H1 (cell line): Measurements from ENCODE around the gene MOV10L1. TPM values are rescaled to one million over a fixed set of nuclear protein-coding genes. Genes with fewer than 3 reads are reported as not detected.

Experiments
- CTCF ChIA-PET: fragments of 300-600 bp; sonication (Branson Sonifier 250); formaldehyde crosslinking; loops from one replicate; lab custom pipeline; 2021; ENCODE audit not compliant: partially characterized antibody; lab: Charles Lee
- POLR2A ChIA-PET: fragments of 300-600 bp; sonication (Branson Sonifier 250); formaldehyde crosslinking; loops from one replicate; lab custom pipeline; 2021; ENCODE audit warnings: inconsistent platforms; ENCODE audit not compliant: partially characterized antibody; lab: Charles Lee
- DNase-seq, 2 experiments: peaks; one replicate each; pipeline versions ENCODE4 v3.0.0 to v3.0.0-alpha.2; 2010 to 2022; ENCODE audit warnings: low spot score in 2 of 2, low read depth in 1 of 2, mixed read lengths in 1 of 2
- FAIRE-seq: peaks from 2 replicates; lab custom pipeline; 2011; peaks lifted over from hg19 to GRCh38; lab: Jason Lieb, UNC
- H2AFZ ChIP-seq: 2 replicates; pipeline ENCODE4 v1.8.1; 2012; ENCODE audit warnings: low read length, inconsistent platforms
- H2AK5ac ChIP-seq: 2 replicates; pipeline ENCODE4 v1.6.1; 2013; ENCODE audit warnings: low read depth, low read length
- H2BK120ac ChIP-seq: replicated peaks from 2 replicates; pipeline ENCODE3; 2013; ENCODE audit warnings: low read depth, low read length, inconsistent platforms
- H2BK12ac ChIP-seq: 2 replicates; pipeline ENCODE4 v1.6.1; 2013; ENCODE audit warnings: low read depth, low read length
- H2BK15ac ChIP-seq: 2 replicates; pipeline ENCODE4 v1.6.1; 2013; ENCODE audit warnings: low read length
- H2BK20ac ChIP-seq: 2 replicates; pipeline ENCODE4 v1.6.1; 2013; ENCODE audit warnings: low read length
- H2BK5ac ChIP-seq: 2 replicates; pipeline ENCODE4 v1.6.1; 2013; ENCODE audit warnings: low read depth, low read length
- H3K14ac ChIP-seq: 2 replicates; pipeline ENCODE4 v1.6.1; 2013; ENCODE audit warnings: inconsistent platforms; ENCODE audit not compliant: insufficient read length
- H3K18ac ChIP-seq: 2 replicates; pipeline ENCODE4 v1.6.1; 2013; ENCODE audit warnings: low read length; ENCODE audit errors: extremely low read depth
- H3K23ac ChIP-seq: 2 replicates; pipeline ENCODE4 v1.6.1; 2013; ENCODE audit warnings: inconsistent platforms; ENCODE audit not compliant: insufficient read length
- H3K23me2 ChIP-seq: 2 replicates; pipeline ENCODE4 v1.6.1; 2013; ENCODE audit warnings: low read depth, low read length
- H3K27ac ChIP-seq: 2 replicates; pipeline ENCODE4 v1.6.1; 2011; ENCODE audit warnings: low read depth, low read length, inconsistent platforms
- H3K27me3 ChIP-seq, 4 experiments: replicated peaks in 1 of 4; 1 replicate in 1 of 4; 2 replicates in 3 of 4; pipeline versions ENCODE4 v1.6.1 to v1.8.1; 2011 to 2013; ENCODE audit warnings: low read length in 3 of 4, mild to moderate bottlenecking in 3 of 4, inconsistent platforms in 2 of 4, mixed read lengths in 2 of 4, moderate library complexity in 1 of 4; ENCODE audit not compliant: control insufficient read depth in 3 of 4, insufficient read depth in 3 of 4; ENCODE audit errors: extremely low read depth in 1 of 4
- H3K36me3 ChIP-seq, 4 experiments: 2 replicates each; pipeline versions ENCODE4 v1.6.1 to v1.8.1; 2011 to 2013; ENCODE audit warnings: mild to moderate bottlenecking in 4 of 4, low read length in 3 of 4, moderate library complexity in 2 of 4, control low read depth in 1 of 4, inconsistent platforms in 1 of 4; ENCODE audit not compliant: insufficient read depth in 4 of 4, control insufficient read depth in 2 of 4
- H3K4ac ChIP-seq: replicated peaks from 2 replicates; pipeline ENCODE3; 2013; ENCODE audit warnings: low read length, low read depth, mixed read lengths, inconsistent platforms; ENCODE audit not compliant: insufficient read length
- H3K4me1 ChIP-seq, 4 experiments: replicated peaks in 1 of 4; 1 replicate in 1 of 4; 2 replicates in 3 of 4; pipeline versions ENCODE4 v1.6.1 to v1.8.1; 2011 to 2013; ENCODE audit warnings: low read length in 3 of 4, inconsistent platforms in 2 of 4, mixed read lengths in 1 of 4; ENCODE audit not compliant: insufficient read depth in 4 of 4, control insufficient read depth in 3 of 4
- H3K4me2 ChIP-seq, 2 experiments: 2 replicates each; pipeline versions ENCODE4 v1.6.1 to v1.8.1; 2011 to 2013; ENCODE audit warnings: low read depth in 2 of 2, low read length in 2 of 2, control low read depth in 1 of 2, inconsistent platforms in 1 of 2, mild to moderate bottlenecking in 1 of 2; ENCODE audit not compliant: insufficient read depth in 1 of 2
- H3K4me3 ChIP-seq, 4 experiments: fragments of 200-600, 300-600 bp in 1 of 4; sonication (generic), shearing (Covaris generic), sonication (Bioruptor Twin) in 1 of 4; 2 replicates each; pipeline versions ENCODE4 v1.5.1 to v1.8.1; 2011 to 2016; ENCODE audit warnings: low read length in 4 of 4, low read depth in 3 of 4, control low read depth in 2 of 4, inconsistent platforms in 2 of 4, mild to moderate bottlenecking in 2 of 4, mixed read lengths in 1 of 4, moderate library complexity in 1 of 4; ENCODE audit not compliant: insufficient read depth in 2 of 4; ENCODE audit errors: extremely low read depth in 1 of 4
- H3K56ac ChIP-seq: replicated peaks from 2 replicates; pipeline ENCODE3; 2013; ENCODE audit warnings: low read depth, mild to moderate bottlenecking, mixed read lengths, low read length, inconsistent platforms; ENCODE audit not compliant: insufficient read length
- H3K79me1 ChIP-seq: 2 replicates; pipeline ENCODE4 v1.6.1; 2013; ENCODE audit warnings: low read depth, low read length, control low read depth
- H3K79me2 ChIP-seq, 2 experiments: 2 replicates each; pipeline versions ENCODE4 v1.6.1 to v1.8.1; 2012 to 2013; ENCODE audit warnings: low read length in 2 of 2, mild to moderate bottlenecking in 2 of 2, inconsistent platforms in 1 of 2; ENCODE audit not compliant: insufficient read depth in 2 of 2, control insufficient read depth in 1 of 2
- H3K9ac ChIP-seq, 4 experiments: replicated peaks in 1 of 4; 1 replicate in 1 of 4; 2 replicates in 3 of 4; pipeline versions ENCODE4 v1.6.1 to v1.8.1; 2011 to 2013; ENCODE audit warnings: low read depth in 3 of 4, low read length in 3 of 4, control low read depth in 2 of 4, mild to moderate bottlenecking in 2 of 4, moderate library complexity in 2 of 4, inconsistent platforms in 1 of 4; ENCODE audit errors: extremely low read depth in 1 of 4
- H3K9me3 ChIP-seq, 2 experiments: 2 replicates each; pipeline versions ENCODE4 v1.6.1 to v1.8.1; 2012 to 2013; ENCODE audit warnings: mild to moderate bottlenecking in 2 of 2, moderate library complexity in 2 of 2, control low read depth in 1 of 2, inconsistent platforms in 1 of 2, low read depth in 1 of 2, low read length in 1 of 2, mixed read lengths in 1 of 2; ENCODE audit not compliant: insufficient read depth in 2 of 2
- H4K20me1 ChIP-seq, 2 experiments: replicated peaks in 1 of 2; 2 replicates each; pipeline versions ENCODE3 to v1.8.1; 2011 to 2013; ENCODE audit warnings: inconsistent platforms in 2 of 2, low read length in 2 of 2, mild to moderate bottlenecking in 1 of 2; ENCODE audit not compliant: insufficient read depth in 2 of 2, control insufficient read depth in 1 of 2
- H4K5ac ChIP-seq: 2 replicates; pipeline ENCODE4 v1.6.1; 2013; ENCODE audit warnings: low read length, low read depth, mixed read lengths, inconsistent platforms; ENCODE audit not compliant: insufficient read length
- H4K8ac ChIP-seq: 2 replicates; pipeline ENCODE4 v1.8.0; 2013; ENCODE audit warnings: mild to moderate bottlenecking, moderate library complexity, low read length, inconsistent platforms; ENCODE audit not compliant: insufficient read depth; ENCODE audit errors: extremely low read depth
- H4K91ac ChIP-seq: replicated peaks from 2 replicates; pipeline ENCODE3; 2013; ENCODE audit warnings: low read length, mixed read lengths, inconsistent platforms; ENCODE audit not compliant: insufficient read length
- CHD2 ChIP-seq: IDR thresholded peaks from 2 replicates; pipeline ENCODE4 v1.6.1; 2012; ENCODE audit warnings: low read length, improper control_type of control experiment
- E2F6 ChIP-seq: IDR thresholded peaks from 2 replicates; pipeline ENCODE4 v1.6.1; 2012; ENCODE audit warnings: inconsistent platforms
- EGR1 ChIP-seq: IDR thresholded peaks from 2 replicates; pipeline ENCODE4 v1.6.1; 2011; ENCODE audit warnings: low read depth, low read length, borderline replicate concordance
- HDAC6 ChIP-seq: IDR thresholded peaks from one replicate; pipeline ENCODE4 v1.7.1; 2012; ENCODE audit warnings: low read depth, mild to moderate bottlenecking, inconsistent platforms, low read length, moderate library complexity
- JUND ChIP-seq: IDR thresholded peaks from 2 replicates; pipeline ENCODE4 v1.6.1; 2011; ENCODE audit warnings: mild to moderate bottlenecking, improper control_type of control experiment, low read length
- KDM4A ChIP-seq: IDR thresholded peaks from one replicate; pipeline ENCODE4 v1.7.1; 2012; ENCODE audit warnings: low read depth, mild to moderate bottlenecking, moderate library complexity, low read length, inconsistent platforms; ENCODE audit not compliant: severe bottlenecking
- PHF8 ChIP-seq: fragments of 200-600 bp; sonication (generic); conservative IDR thresholded peaks from 2 replicates; pipeline ENCODE4 v1.7.1; 2012; ENCODE audit warnings: low read depth, mild to moderate bottlenecking, inconsistent platforms, low read length, moderate library complexity
- POLR2AphosphoS5 ChIP-seq: IDR thresholded peaks from 2 replicates; pipeline ENCODE4 v1.6.1; 2011; ENCODE audit warnings: low read depth, low read length
- RAD21 ChIP-seq, 2 experiments: IDR thresholded peaks in 1 of 2; conservative IDR thresholded peaks in 1 of 2; 2 replicates each; pipeline ENCODE4 v1.6.1; 2011; ENCODE audit warnings: low read depth in 2 of 2, low read length in 2 of 2, improper control_type of control experiment in 1 of 2, inconsistent platforms in 1 of 2, mild to moderate bottlenecking in 1 of 2, moderate library complexity in 1 of 2
- RNF2 ChIP-seq: fragments of 200-900, 300-1000 bp; sonication (generic); IDR thresholded peaks from 2 replicates; pipeline ENCODE4 v1.7.1; 2016; ENCODE audit warnings: borderline replicate concordance, low read depth, mild to moderate bottlenecking, antibody characterized with exemption, low read length; ENCODE audit not compliant: poor library complexity, severe bottlenecking; ENCODE audit errors: missing control alignments
- SIN3A ChIP-seq, 2 experiments: IDR thresholded peaks in 1 of 2; conservative IDR thresholded peaks in 1 of 2; 2 replicates each; pipeline ENCODE4 v1.6.1; 2011 to 2012; ENCODE audit warnings: low read length in 2 of 2, improper control_type of control experiment in 1 of 2, low read depth in 1 of 2, mild to moderate bottlenecking in 1 of 2
- SIRT6 ChIP-seq: IDR thresholded peaks from one replicate; pipeline ENCODE4 v1.7.1; 2012; ENCODE audit warnings: low read length, inconsistent platforms
- SP4 ChIP-seq: IDR thresholded peaks from 2 replicates; pipeline ENCODE4 v1.6.1; 2012; ENCODE audit warnings: low read length, inconsistent platforms
- WGBS, 2 experiments: shearing (Covaris generic) in 1 of 2; methylation state at CpG; one replicate each; pipeline versions ENCODE4 v1.1.6 to v1.1.7; 2013 to 2015; ENCODE audit warnings: low lambda C conversion rate in 2 of 2, mixed read lengths in 2 of 2, inconsistent platforms in 1 of 2, low coverage in 1 of 2, missing lambda C conversion rate in 1 of 2; ENCODE audit not compliant: insufficient replicate concordance in 2 of 2, insufficient coverage in 1 of 2, insufficient read length in 1 of 2; ENCODE audit errors: extremely low coverage in 1 of 2, missing lambda C conversion rate in 1 of 2; 5-methylcytosine and 5-hydroxymethylcytosine counted together
- polyA plus RNA-seq, 7 experiments: library from polyadenylated mRNA; depleted of rRNA in 3 of 7; stranded (reverse) in 5 of 7; unstranded in 2 of 7; fragments of >200 nt in 5 of 7; fragments of 200-250 nt in 2 of 7; gene quantifications; 1 replicate in 5 of 7; 2 replicates in 1 of 7; 4 replicates in 1 of 7; pipeline versions ENCODE4 v1.2.1 to v1.2.3, GENCODE V29; 2011 to 2013; ENCODE audit warnings: missing spikeins in 2 of 7, mixed read lengths in 2 of 7
- total RNA-seq: library from RNA; stranded (reverse); fragmentation: NEBNext Ultra II Directional; extraction: Animal tissue kit (Norgen Biotek cat#: 25700); gene quantifications from 2 replicates; pipeline ENCODE4 v1.2.1, GENCODE V29; 2021

The MOV10L1 gene
- total and polyA plus RNA-seq, 2 of the 8 experiments (the other 6 are each of a cell fraction or from before 2014, with no cell fraction given), result 0.32 TPM; not detected in 1

- Histone ChIP-seq H4K20me1 (peaks cover 0 to 1% of the 10 kb centered on the region in 2 experiments), H3K18ac (no peak overlapping the region), H3K27ac (no peak overlapping the region), H3K79me1 (no peaks in the 10 kb centered on the region), H3K14ac (no peak overlapping the region), H2BK5ac (no peak overlapping the region), H4K8ac (peak overlapping the region; percentile 71; the same call in 1 of the 2 replicates), H4K91ac (no peak overlapping the region), H3K36me3 (no peaks in the 10 kb centered on the region), H3K56ac (no peak overlapping the region), H2AFZ (no peak overlapping the region), H3K9me3 (no peaks in the 10 kb centered on the region), H3K23ac (no peak overlapping the region), H3K4me3 (no peak overlapping the region), H2BK15ac (no peak overlapping the region), H2BK120ac (no peak overlapping the region), H3K4me2 (no peak overlapping the region), H3K23me2 (no peaks in the 10 kb centered on the region), H2BK20ac (no peak overlapping the region), H3K9ac (no peak overlapping the region), H2AK5ac (no peak overlapping the region), H3K4me1 (no peaks in the 10 kb centered on the region), H4K5ac (no peak overlapping the region), H3K27me3 (no peaks in the 10 kb centered on the region; a peak in 2 of 7 replicates), H3K79me2 (no peaks in the 10 kb centered on the region), H3K4ac (no peak overlapping the region), H2BK12ac (no peak overlapping the region)
- DNase-seq, result no peak
- WGBS, 2 experiments, result 72% methylated on average over 11 of the region's 11 CpGs; no CpG with 5 or more reads in 1 of the 2 experiments
- ChIA-PET POLR2A (interaction anchor here (1.2 kb wide), 1 partner anchor 9 kb away, joined by 3 read pairs; no protein-coding TSS in a partner anchor), CTCF (interaction anchor here (0.8 to 1.5 kb wide), 6 partner anchors 10 to 169 kb away, joined by 3 to 5 read pairs (median 3); no protein-coding TSS in a partner anchor)
- no peak for FAIRE-seq
- peak; percentile 89 for TF ChIP-seq E2F6
- TF ChIP-seq SP4, result no peak
- TF ChIP-seq JUND, result no peak
- no peak for TF ChIP-seq KDM4A
- 0 out of 2 replicates have a peak, but pooled peaks have one; percentile 47 for TF ChIP-seq EGR1
- no peak for TF ChIP-seq HDAC6
- no peak for TF ChIP-seq RNF2
- TF ChIP-seq POLR2AphosphoS5, result no peak
- TF ChIP-seq SIRT6, result no peak
- peak in 1 of 2 experiments; percentile 21; a peak in 1 of 4 replicates for TF ChIP-seq RAD21 (IDR thresholded peaks at IDR 0.05 in 1 of 2, conservative IDR thresholded peaks at IDR 0.05 in 1 of 2; ENCODE audit: low read depth in 2 of 2, low read length in 2 of 2)
- no peak for TF ChIP-seq PHF8
- TF ChIP-seq SIN3A (conservative IDR thresholded peaks at IDR 0.05 in 1 of 2, IDR thresholded peaks at IDR 0.05 in 1 of 2; ENCODE audit: low read depth in 1 of 2, low read length in 2 of 2), result no peak
- TF ChIP-seq CHD2, result no peak
Observed at GRCh38 chr22:50102946-50103345, 13.1 kb downstream of the MOV10L1 start.
